HepG2 (cell line): ENCODE data around the gene DHX32. TPM values are rescaled to one million over a fixed set of nuclear protein-coding genes. Genes with fewer than 3 reads are reported as not detected.

Experiments used
- HMG20A ChIP-seq: IDR thresholded peaks from 2 replicates; pipeline ENCODE4 v1.6.1; 2016; ENCODE audit warnings: borderline replicate concordance
- KMT2B ChIP-seq: IDR thresholded peaks from 2 replicates; pipeline ENCODE4 v1.6.1; 2016; ENCODE audit warnings: missing genetic modification reagents, missing compliant biosample characterization
- MATR3 ChIP-seq: sonication (generic); formaldehyde crosslinking; IDR thresholded peaks from 2 replicates; pipeline ENCODE4 v1.4.0; 2020; ENCODE audit warnings: missing genetic modification reagents
- MIER2 ChIP-seq: IDR thresholded peaks from 2 replicates; pipeline ENCODE4 v1.6.1; 2016; ENCODE audit warnings: missing biosample characterization, missing genetic modification reagents
- NCOR1 ChIP-seq: fragments of 200-600 bp; sonication (generic); IDR thresholded peaks from 2 replicates; pipeline ENCODE4 v1.7.0; 2017; ENCODE audit warnings: antibody characterized with exemption, low read length, borderline replicate concordance
- NFYB ChIP-seq: sonication (generic); formaldehyde crosslinking; IDR thresholded peaks from 2 replicates; pipeline ENCODE4 v1.4.0; 2020; ENCODE audit warnings: missing genetic modification reagents
- PAF1 ChIP-seq: IDR thresholded peaks from 2 replicates; pipeline ENCODE4 v1.6.1; 2016; ENCODE audit warnings: missing genetic modification reagents, missing compliant biosample characterization
- REXO4 ChIP-seq: sonication (generic); formaldehyde crosslinking; IDR thresholded peaks from 2 replicates; pipeline ENCODE4 v1.8.0; 2022; ENCODE audit warnings: missing genetic modification reagents, mild to moderate bottlenecking, borderline replicate concordance
- SNAI1 ChIP-seq: sonication (generic); formaldehyde crosslinking; IDR thresholded peaks from 2 replicates; pipeline ENCODE4 v1.5.0; 2020; ENCODE audit warnings: mild to moderate bottlenecking, missing genetic modification reagents, borderline replicate concordance
- SSRP1 ChIP-seq: IDR thresholded peaks from 2 replicates; pipeline ENCODE4 v1.6.1; 2016; ENCODE audit warnings: control low read depth
- ZKSCAN1 ChIP-seq: fragments of 150-350 bp; IDR thresholded peaks from 2 replicates; pipeline ENCODE4 v1.6.1; 2014; ENCODE audit warnings: low read length
- ZNF225 ChIP-seq: sonication (generic); formaldehyde crosslinking; IDR thresholded peaks from 2 replicates; pipeline ENCODE4 v1.4.0; 2020; ENCODE audit warnings: mild to moderate bottlenecking, missing genetic modification reagents
- ZNF251 ChIP-seq: sonication (generic); formaldehyde crosslinking; IDR thresholded peaks from 2 replicates; pipeline ENCODE4 v1.9.0; 2021; ENCODE audit warnings: mild to moderate bottlenecking, missing genetic modification reagents
- ZNF354B ChIP-seq: sonication (generic); formaldehyde crosslinking; IDR thresholded peaks from 2 replicates; pipeline ENCODE4 v1.8.0; 2022; ENCODE audit warnings: mild to moderate bottlenecking, missing genetic modification reagents
- ZNF496 ChIP-seq: sonication (generic); formaldehyde crosslinking; IDR thresholded peaks from 2 replicates; pipeline ENCODE4 v1.8.1; 2023; ENCODE audit warnings: mild to moderate bottlenecking, moderate library complexity, missing genetic modification reagents; ENCODE audit not compliant: insufficient replicate concordance
- ZNF7 ChIP-seq: IDR thresholded peaks from 2 replicates; pipeline ENCODE4 v1.6.1; 2016; ENCODE audit warnings: missing biosample characterization, missing genetic modification reagents
- ZNF720 ChIP-seq: sonication (generic); formaldehyde crosslinking; IDR thresholded peaks from 2 replicates; pipeline ENCODE4 v1.4.0; 2020; ENCODE audit warnings: missing genetic modification reagents
- ZSCAN12 ChIP-seq: sonication (generic); formaldehyde crosslinking; IDR thresholded peaks from 2 replicates; pipeline ENCODE4 v1.9.0; 2021; ENCODE audit warnings: mild to moderate bottlenecking, missing genetic modification reagents
- polyA plus RNA-seq, 8 experiments: library from polyadenylated mRNA; depleted of rRNA in 3 of 8; stranded (reverse) in 7 of 8; unstranded in 1 of 8; fragments of >200 nt; fragmentation: Illumina TruSeq in 4 of 8; extraction: Trizol in 4 of 8; gene quantifications; 2 replicates each; pipeline versions ENCODE4 v1.2.1 to v1.2.3, GENCODE V29; 2011 to 2016; ENCODE audit warnings: low read depth in 4 of 8, missing spikeins in 1 of 8, mixed read lengths in 1 of 8; ENCODE audit not compliant: insufficient read depth in 1 of 8
- total RNA-seq, 5 experiments: library from RNA; depleted of rRNA; stranded (reverse); fragments of >200 nt; fragmentation: Illumina TruSeq; extraction: Trizol; gene quantifications; 2 replicates each; pipeline ENCODE4 v1.2.3, GENCODE V29; 2016; ENCODE audit warnings: low read depth in 1 of 5
- TF ChIP-seq, protein P1 (sequence below): IDR thresholded peaks from 2 replicates; pipeline ENCODE4 v1.6.1; 2018; ENCODE audit warnings: missing genetic modification reagents
- TF ChIP-seq, protein P2 (sequence below): IDR thresholded peaks from 2 replicates; pipeline ENCODE4 v1.6.1; 2018; ENCODE audit warnings: missing genetic modification reagents, mild to moderate bottlenecking, missing compliant biosample characterization
- TF ChIP-seq, protein P3 (sequence below): sonication (generic); formaldehyde crosslinking; IDR thresholded peaks from 2 replicates; pipeline ENCODE4 v1.4.0; 2020; ENCODE audit warnings: missing genetic modification reagents, borderline replicate concordance
- TF ChIP-seq, protein P4 (sequence below): sonication (generic); formaldehyde crosslinking; conservative IDR thresholded peaks from 2 replicates; pipeline ENCODE4 v1.8.0; 2022; ENCODE audit warnings: missing genetic modification reagents
- TF ChIP-seq, protein P5 (sequence below): sonication (generic); formaldehyde crosslinking; IDR thresholded peaks from 2 replicates; pipeline ENCODE4 v1.4.0; 2020; ENCODE audit warnings: missing genetic modification reagents

DHX32 gene
- total and polyA plus RNA-seq, 2 of the 13 experiments (the other 11 are each of a cell fraction or from before 2014, with no cell fraction given), result 15.5 to 16.5 TPM

DNA sequence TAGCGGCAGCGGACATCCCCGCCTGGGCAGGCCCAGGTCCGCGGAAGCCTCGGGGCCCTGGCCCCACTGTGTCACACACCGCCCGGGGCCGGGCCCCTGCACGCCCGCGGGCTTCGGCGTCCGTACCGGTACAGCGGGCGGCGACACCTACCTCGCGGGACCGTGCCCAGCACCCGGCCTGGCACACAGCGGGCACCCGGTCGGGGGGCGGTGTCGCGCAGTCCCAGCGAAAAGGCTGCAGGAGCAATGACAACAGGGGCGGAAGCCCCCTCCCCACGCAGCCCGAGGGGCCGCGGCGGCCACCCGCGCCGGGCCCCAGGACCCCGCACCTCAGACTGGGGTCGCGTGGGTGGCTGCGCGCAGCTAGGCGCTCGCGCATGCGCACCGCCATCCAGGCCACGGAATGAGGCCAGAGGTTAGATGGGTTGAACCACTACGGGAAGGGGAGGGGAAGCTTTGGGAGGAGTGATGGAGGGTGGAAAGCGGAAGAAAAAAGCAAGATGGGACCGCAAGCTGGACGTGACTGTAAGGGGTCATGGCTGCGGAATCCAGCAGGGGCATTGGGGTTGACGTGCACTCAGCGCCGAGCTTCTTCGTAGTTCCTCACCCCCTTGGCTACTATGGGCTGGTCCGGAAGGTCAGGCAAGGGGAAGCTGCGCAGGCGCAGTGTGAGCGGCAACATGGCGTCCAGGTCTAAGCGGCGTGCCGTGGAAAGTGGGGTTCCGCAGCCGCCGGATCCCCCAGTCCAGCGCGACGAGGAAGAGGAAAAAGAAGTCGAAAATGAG lies 58.0 kb downstream of the DHX32 start, which contains the start of the genes BCCIP and UROS (continued):
- TF ChIP-seq ZKSCAN1, result 0 out of 2 replicates have a peak, but pooled peaks have one; percentile 40
- no peak for TF ChIP-seq ZSCAN12 (CRISPR knock-in tag)
- TF ChIP-seq, protein P1, sequence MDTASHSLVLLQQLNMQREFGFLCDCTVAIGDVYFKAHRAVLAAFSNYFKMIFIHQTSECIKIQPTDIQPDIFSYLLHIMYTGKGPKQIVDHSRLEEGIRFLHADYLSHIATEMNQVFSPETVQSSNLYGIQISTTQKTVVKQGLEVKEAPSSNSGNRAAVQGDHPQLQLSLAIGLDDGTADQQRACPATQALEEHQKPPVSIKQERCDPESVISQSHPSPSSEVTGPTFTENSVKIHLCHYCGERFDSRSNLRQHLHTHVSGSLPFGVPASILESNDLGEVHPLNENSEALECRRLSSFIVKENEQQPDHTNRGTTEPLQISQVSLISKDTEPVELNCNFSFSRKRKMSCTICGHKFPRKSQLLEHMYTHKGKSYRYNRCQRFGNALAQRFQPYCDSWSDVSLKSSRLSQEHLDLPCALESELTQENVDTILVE (CRISPR knock-in tag), result no peak
- no peak for TF ChIP-seq MATR3
- TF ChIP-seq ZNF496 (CRISPR knock-in tag), result no peak
- no peak for TF ChIP-seq HMG20A (CRISPR knock-in tag)
- TF ChIP-seq, protein P2, sequence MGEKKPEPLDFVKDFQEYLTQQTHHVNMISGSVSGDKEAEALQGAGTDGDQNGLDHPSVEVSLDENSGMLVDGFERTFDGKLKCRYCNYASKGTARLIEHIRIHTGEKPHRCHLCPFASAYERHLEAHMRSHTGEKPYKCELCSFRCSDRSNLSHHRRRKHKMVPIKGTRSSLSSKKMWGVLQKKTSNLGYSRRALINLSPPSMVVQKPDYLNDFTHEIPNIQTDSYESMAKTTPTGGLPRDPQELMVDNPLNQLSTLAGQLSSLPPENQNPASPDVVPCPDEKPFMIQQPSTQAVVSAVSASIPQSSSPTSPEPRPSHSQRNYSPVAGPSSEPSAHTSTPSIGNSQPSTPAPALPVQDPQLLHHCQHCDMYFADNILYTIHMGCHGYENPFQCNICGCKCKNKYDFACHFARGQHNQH (CRISPR knock-in tag), result peak; percentile 10; the same call in 1 of the 2 replicates
- TF ChIP-seq ZNF251 (CRISPR knock-in tag), result no peak
- TF ChIP-seq PAF1 (CRISPR knock-in tag), result no peak
- TF ChIP-seq NFYB, result no peak; the same call in 1 of the 2 replicates
- TF ChIP-seq, protein P3, sequence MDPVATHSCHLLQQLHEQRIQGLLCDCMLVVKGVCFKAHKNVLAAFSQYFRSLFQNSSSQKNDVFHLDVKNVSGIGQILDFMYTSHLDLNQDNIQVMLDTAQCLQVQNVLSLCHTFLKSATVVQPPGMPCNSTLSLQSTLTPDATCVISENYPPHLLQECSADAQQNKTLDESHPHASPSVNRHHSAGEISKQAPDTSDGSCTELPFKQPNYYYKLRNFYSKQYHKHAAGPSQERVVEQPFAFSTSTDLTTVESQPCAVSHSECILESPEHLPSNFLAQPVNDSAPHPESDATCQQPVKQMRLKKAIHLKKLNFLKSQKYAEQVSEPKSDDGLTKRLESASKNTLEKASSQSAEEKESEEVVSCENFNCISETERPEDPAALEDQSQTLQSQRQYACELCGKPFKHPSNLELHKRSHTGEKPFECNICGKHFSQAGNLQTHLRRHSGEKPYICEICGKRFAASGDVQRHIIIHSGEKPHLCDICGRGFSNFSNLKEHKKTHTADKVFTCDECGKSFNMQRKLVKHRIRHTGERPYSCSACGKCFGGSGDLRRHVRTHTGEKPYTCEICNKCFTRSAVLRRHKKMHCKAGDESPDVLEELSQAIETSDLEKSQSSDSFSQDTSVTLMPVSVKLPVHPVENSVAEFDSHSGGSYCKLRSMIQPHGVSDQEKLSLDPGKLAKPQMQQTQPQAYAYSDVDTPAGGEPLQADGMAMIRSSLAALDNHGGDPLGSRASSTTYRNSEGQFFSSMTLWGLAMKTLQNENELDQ (CRISPR knock-in tag), result no peak
- 0 out of 2 replicates have a peak, but pooled peaks have one; percentile 60 for TF ChIP-seq SSRP1 (CRISPR knock-in tag)
- no peak for TF ChIP-seq SNAI1 (CRISPR knock-in tag)
- no peak for TF ChIP-seq ZNF720
- TF ChIP-seq, protein P4, sequence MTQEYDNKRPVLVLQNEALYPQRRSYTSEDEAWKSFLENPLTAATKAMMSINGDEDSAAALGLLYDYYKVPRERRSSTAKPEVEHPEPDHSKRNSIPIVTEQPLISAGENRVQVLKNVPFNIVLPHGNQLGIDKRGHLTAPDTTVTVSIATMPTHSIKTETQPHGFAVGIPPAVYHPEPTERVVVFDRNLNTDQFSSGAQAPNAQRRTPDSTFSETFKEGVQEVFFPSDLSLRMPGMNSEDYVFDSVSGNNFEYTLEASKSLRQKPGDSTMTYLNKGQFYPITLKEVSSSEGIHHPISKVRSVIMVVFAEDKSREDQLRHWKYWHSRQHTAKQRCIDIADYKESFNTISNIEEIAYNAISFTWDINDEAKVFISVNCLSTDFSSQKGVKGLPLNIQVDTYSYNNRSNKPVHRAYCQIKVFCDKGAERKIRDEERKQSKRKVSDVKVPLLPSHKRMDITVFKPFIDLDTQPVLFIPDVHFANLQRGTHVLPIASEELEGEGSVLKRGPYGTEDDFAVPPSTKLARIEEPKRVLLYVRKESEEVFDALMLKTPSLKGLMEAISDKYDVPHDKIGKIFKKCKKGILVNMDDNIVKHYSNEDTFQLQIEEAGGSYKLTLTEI (CRISPR knock-in tag), result no peak
- TF ChIP-seq, protein P5, sequence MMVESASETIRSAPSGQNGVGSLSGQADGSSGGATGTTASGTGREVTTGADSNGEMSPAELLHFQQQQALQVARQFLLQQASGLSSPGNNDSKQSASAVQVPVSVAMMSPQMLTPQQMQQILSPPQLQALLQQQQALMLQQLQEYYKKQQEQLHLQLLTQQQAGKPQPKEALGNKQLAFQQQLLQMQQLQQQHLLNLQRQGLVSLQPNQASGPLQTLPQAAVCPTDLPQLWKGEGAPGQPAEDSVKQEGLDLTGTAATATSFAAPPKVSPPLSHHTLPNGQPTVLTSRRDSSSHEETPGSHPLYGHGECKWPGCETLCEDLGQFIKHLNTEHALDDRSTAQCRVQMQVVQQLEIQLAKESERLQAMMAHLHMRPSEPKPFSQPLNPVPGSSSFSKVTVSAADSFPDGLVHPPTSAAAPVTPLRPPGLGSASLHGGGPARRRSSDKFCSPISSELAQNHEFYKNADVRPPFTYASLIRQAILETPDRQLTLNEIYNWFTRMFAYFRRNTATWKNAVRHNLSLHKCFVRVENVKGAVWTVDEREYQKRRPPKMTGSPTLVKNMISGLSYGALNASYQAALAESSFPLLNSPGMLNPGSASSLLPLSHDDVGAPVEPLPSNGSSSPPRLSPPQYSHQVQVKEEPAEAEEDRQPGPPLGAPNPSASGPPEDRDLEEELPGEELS (CRISPR knock-in tag), result no peak
- TF ChIP-seq ZNF7 (CRISPR knock-in tag), result no peak
- no peak; the same call in 1 of the 2 replicates for TF ChIP-seq ZNF225 (CRISPR knock-in tag)
- no peak for TF ChIP-seq ZNF354B (CRISPR knock-in tag)
- TF ChIP-seq REXO4 (CRISPR knock-in tag), result no peak
- TF ChIP-seq KMT2B (CRISPR knock-in tag), result peak; percentile 70; the same call in 1 of the 2 replicates
- TF ChIP-seq NCOR1, result no peak
- TF ChIP-seq MIER2 (CRISPR knock-in tag), result no peak
